GM19351 (cell line): Measurements from ENCODE around the gene GCNA.
A peak's percentile ranks its signal among the peaks of the same experiment; 100 is the strongest.

Source experiments
- ATAC-seq: cut with Tn5 transposase; IDR thresholded peaks from one replicate; pipeline ENCODE4 v1.9.1; 2021; ENCODE audit warnings: mild to moderate bottlenecking, moderate library complexity; ENCODE audit not compliant: unreplicated experiment

The GCNA gene, protein sequence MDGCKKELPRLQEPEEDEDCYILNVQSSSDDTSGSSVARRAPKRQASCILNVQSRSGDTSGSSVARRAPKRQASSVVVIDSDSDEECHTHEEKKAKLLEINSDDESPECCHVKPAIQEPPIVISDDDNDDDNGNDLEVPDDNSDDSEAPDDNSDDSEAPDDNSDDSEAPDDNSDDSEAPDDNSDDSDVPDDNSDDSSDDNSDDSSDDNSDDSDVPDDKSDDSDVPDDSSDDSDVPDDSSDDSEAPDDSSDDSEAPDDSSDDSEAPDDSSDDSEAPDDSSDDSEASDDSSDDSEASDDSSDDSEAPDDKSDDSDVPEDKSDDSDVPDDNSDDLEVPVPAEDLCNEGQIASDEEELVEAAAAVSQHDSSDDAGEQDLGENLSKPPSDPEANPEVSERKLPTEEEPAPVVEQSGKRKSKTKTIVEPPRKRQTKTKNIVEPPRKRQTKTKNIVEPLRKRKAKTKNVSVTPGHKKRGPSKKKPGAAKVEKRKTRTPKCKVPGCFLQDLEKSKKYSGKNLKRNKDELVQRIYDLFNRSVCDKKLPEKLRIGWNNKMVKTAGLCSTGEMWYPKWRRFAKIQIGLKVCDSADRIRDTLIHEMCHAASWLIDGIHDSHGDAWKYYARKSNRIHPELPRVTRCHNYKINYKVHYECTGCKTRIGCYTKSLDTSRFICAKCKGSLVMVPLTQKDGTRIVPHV

DNA sequence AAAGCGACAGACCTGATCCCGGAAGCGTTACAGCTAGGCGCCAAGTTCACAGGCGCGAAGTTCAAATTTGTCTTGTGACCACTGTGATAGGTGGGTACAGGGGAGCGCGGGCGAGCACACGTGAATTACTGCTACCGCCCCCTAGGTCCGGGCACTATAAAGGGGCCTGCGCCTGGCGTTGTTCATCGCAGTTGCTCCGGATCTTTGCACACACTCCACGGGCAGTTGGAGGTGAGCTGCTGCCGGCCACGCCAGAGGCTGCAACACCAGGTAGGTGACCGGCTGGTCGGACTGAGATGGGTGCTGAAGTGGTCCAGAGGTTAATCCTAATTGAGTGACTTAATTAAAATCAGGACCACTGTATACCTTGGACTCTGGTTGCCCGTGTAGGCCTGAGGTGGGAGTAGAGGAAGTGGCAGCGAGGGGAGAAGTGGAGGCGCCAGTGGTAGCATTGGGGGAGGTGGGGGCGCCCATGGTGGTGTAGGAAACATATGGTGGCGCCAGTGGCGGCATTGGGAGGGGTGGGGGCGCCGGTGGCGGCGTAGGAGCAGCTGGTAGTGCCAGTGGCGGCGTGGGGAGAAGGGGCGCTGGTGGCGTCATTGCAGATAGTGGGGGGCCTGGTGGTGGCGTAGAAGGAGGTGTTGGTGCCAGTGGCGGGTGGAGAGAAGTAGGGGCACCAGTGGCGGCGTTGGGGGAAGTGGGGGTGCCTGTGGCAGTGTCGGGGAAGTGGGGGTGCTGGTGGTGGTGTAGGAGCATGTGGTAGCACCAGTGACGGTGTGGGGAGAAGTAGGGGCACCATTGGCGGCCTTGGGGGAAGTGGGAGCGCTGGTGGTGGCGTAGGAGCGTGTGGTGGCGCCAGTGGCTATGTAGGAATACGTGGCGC is at the start of gene GCNA:
Gene GCNA, plus strand, starts transcription at position 185 of the 883 bp plus-strand sequence. CDS start 2,385 bp downstream, outside the sequence.
- no peak for ATAC-seq

DNA sequence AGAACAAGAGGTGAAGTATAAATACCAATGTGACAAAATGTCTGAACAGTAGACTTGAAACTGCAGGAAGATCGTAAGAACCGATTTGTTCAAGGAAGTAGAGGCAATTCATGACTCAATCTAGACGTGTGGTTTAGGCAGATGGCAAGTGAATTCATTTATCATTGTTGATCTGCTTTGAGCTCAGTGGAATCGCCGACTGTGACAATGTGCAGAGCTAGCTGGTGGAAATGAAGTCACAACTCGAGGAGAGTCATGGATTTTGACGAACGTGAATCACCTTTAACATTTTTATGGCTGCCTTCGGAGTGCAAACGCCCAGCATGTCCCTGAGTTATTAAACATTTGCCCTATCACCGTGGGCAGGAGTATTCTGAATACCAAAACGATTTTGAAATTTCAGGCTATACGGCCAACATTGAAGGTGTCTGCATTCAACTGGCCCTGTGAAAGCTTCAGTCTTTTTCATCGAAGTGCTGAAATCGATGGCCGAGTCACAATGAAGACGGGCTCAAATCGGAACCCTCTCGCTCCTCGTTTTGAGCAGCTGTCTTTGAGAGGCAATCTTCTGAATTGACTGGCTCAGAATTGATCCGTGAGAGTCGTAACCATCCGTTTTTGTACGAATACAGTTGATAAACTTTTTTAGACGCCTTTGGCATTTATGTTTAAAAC is 46.0 kb upstream of the GCNA start:
- peak; percentile 3 for ATAC-seq

GRCh38 chrX:71532753-71533425 is 45.3 kb upstream of the GCNA start, which contains the start of gene OGT:
Gene OGT (plus strand): TSS chrX:71533104. CDS start chrX:71533300, 196 bp downstream.
- ATAC-seq, result peak; percentile 74

DNA sequence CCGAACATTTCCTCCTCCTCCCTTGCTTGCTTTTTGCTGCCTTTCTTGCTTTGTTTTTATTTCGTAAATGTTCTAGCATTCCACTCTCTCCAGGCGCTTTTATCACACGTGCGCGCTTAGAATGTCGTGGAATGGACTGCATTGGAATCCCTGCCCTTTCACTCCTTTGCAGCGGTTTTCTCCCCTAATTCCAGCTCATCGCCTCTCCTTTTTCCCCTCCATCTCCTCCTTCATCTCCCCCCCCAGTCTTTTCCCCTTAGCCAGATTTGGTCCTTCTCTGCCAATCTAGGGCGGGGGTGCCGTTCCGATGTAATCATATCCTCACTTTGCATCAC is 44.8 kb upstream of the GCNA start:
- no peak for ATAC-seq

DNA sequence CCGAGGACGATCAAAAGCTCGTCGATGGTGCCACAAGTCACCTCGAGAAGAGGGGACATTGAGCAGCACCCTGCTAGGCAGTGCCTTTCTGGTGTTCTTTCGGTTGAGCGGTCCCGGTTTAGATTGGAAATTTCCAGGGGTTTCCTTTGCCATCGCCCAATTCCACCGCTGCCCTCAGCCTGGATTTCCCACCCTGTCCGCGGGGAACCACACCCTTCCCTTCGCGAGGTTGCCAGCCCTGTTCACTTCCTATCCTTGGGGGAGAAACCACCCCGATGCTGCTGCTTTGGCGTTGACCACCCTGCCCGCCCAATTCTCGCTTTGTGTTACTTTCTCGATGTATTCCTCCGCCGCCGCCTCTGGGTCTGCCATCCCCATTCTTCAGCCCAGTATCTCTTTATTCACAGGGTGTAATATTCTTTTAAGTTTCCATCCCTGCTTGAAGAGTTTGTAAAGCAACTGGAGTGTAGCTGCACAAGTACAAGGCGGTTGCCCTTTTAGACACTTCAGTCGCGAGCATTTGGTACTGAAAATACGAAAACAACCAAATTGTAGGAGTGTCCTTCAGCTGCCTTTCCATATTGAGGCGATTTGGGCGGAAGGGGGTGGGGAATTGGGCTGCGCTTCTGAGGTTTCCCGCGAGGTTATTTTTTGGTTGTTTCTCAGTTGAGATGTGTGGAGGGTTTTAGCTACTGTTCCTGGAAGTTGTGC is 44.2 kb upstream of the GCNA start:
- ATAC-seq, result no peak

DNA sequence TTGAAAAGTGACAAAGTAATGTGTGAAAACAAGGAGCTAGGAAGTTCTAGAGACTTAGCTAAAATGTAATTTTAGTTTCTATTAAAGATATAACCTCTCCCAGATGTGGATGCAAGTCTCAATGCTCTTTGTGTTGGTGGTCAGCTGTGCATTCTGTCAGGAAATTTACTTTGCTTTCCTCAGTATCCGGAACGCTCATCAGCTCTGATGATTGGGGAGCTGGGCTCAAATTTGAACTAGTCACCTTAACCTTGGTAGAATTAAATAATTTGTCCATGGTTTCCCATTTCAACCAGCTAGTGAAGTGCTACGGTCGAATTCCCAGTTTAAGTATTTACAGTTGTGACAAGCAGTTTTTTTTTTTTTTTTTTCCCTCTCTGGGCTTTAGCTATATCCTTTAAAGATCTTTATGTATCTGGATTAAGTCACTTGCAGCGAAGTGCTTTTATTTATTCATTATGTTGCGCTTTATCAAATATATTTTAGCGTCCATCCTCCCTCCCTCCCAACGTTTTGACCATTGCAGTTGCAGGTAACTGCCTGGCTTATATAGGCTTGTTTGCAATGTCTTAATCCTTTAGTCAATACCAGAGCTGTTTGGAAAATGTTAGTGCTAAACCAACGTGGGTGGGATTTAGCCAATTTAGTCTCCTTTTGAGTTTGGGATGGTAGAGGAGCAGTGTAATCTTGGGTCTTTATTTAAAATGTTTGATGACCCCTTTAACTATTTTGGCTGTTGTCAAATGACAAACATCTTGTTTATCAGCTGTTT is 43.3 kb upstream of the GCNA start:
- no peak for ATAC-seq

DNA sequence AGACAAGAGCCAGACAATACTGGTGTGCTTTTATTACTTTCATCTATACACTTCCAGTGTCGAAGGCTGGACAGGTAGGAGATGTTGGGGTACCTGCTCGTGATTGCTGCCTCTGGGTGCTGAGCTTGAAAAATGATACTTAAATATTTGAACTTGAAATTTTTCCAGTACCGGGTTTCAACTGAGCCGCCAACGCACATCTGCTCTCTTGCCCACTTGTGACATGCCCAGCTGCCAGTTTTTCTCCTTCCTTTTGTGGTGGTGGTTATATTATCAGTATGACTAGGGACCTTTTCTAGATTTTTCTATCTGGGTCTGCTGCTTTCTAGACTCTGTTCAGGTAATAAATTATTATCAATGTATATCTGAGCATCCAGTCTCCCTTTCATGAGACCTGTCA is 42.0 kb upstream of the GCNA start:
- no peak for ATAC-seq

DNA sequence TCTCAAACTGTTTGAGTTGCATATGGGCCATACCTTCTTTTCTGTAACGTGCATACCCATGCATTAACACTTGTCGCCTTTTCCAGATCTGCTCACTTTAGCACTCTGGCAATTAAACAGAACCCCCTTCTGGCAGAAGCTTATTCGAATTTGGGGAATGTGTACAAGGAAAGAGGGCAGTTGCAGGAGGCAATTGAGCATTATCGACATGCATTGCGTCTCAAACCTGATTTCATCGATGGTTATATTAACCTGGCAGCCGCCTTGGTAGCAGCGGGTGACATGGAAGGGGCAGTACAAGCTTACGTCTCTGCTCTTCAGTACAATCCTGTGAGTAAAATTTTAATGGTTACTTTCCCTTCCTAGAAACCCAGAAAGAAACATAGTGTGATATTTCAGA is 40.5 kb upstream of the GCNA start:
- ATAC-seq, result no peak

DNA sequence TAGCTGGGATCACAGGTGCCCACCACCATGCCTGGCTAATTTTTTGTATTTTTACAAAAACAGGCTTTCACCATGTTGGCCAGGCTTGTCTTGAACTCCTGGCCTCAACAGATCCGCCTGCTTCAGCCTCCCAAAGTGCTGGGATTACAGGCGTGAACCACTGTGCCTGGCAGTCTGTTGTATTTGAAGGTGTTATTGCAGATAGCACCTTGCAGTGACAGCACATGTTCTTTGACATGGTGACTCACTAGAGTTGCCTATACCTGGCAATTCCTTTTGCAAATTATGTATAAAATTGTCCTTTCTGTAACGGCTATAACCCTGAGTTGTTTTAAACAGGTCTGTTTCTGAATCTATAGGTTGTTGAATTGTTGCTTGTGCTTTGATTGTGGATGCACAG is 37.4 kb upstream of the GCNA start:
- peak; percentile 26 for ATAC-seq

GRCh38 chrX:71541210-71542022 is 36.8 kb upstream of the GCNA start:
- ATAC-seq, result peak; percentile 90

DNA sequence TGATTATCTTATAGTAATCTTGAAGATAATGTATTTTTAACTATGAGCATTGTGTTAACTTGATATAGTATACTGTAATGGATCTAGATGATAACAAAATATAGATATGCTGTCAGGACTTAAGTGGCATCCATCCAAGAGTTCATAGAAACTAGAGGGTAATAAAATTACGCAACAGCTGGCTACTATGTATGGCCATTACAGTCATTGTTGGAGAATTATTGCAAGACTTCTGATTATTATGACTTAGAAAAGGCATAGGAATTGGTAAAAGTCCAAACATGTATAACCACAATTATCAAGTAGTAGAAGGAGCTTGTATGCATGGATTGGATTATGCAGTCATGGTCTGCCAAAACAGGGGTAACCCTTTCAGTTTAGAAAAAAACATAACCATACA is 35.8 kb upstream of the GCNA start:
- no peak for ATAC-seq

DNA sequence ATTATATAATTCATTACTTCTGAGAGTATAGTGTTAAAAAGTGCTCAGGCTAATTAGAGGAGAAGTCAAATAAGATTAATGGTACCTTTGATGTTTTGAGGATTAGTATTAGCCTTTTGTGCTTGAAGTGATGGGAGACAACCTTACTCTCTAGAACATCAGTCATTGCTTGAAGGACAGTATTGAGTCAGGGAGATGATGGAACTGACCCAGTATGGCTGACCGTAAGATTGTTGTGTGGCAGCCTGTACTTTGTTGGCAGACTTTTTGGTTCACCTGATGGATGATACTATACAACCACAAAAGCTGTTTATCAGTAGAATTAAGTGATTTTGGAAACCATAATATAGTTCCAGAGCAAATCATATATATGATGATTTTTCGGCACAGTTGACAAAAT is 35.4 kb upstream of the GCNA start:
- no peak for ATAC-seq

DNA sequence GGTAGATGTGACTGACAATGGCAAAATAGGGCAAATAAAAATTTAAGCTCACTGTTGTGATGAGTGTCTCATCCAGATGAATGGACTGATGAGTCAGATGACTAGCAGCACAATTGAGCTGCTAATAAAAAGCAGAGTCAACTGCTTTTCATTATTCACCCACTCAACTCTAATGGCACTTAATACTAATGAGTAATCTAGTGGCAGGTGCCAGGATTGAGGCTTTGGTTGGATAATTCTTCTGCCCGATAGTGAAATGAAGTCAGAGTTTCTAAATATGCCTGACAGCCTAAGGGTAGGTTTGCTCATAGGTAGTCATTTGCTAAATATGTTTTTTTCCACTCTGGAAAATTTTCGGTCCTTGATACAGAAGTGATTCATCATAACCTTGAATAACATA is 34.9 kb upstream of the GCNA start:
- ATAC-seq, result no peak

DNA sequence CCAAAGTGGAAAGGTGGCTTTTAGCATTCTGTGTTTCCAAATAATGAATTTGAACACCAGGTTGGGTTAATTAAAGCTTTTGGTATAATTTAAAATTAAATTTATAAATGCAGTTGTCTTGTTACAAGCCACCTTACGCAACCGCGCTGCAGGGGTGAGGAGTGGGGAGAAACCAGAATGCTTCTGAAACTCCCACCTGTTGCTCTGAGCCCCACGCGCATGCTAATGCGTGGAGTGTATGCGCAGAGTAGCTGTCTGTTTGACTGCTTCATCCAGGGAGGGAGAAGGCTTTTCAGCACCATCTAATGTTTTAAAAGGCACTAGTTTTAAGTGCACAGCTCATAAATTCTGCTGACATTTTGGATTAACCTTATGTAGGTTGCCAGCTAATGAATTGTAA is 32.9 kb upstream of the GCNA start:
- ATAC-seq, result no peak

DNA sequence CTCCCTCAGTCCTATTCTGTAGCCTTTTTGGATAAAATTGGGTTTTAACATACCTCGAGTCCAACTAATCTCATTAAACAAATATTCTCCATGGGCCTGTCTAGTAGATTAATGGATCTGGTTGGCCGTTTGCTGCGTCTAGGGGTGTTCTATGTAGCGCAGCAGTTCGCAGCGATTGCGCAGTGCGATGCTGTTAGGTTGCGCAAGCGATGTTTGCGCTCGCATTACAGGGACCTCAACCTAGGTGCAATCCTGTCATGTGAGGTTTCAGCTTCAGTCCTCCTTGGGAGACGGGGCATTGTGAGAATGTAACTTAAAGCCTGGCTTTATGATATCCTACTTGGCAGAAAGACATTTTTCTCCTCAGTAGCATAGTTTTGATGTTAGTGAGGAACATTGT is 31.4 kb upstream of the GCNA start:
- ATAC-seq, result no peak

- ATAC-seq, result no peak
Measured at GRCh38 chrX:71547339-71547738, 30.9 kb upstream of the GCNA start.

- ATAC-seq, result no peak
Measured at GRCh38 chrX:71549986-71550385, 28.3 kb upstream of the GCNA start.

DNA sequence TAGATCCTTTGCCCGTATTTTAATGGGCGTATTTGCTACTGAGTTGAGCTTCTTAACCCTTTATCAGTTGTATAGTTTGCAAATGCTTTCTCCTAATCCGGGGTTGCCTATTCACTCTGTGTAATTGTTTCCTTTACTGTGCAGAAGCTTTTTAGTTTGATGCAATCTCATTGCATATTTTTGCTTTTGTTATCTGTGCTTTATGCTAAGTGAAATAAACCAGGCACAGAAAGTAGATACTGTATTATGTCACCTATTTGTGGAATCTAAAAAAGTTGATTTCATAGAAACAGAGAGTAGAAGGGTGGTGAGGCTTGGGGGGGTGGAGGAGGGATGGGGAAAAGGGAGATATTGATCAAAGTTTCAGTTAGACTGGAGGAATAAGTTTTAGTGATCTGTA is 27.7 kb upstream of the GCNA start:
- ATAC-seq, result no peak
